Testis (tissue), 3 donors: ENCODE measurements around the gene HYLS1. TPM values are rescaled to one million over a fixed set of nuclear protein-coding genes. Genes with fewer than 3 reads are reported as not detected.

Experiments
- DNase-seq: peaks from one replicate; pipeline ENCODE4 v3.0.0-alpha.2; 2019
- H3K27ac ChIP-seq, 2 donors: fragments of 200-600 bp; sonication (generic); one replicate each; pipeline ENCODE4 v1.5.1; 2019
- H3K27me3 ChIP-seq: fragments of 200-600 bp; sonication (generic); one replicate; pipeline ENCODE4 v1.5.1; 2019
- H3K36me3 ChIP-seq: fragments of 200-600 bp; sonication (generic); one replicate; pipeline ENCODE4 v1.5.1; 2017; ENCODE audit warnings: low read depth; ENCODE audit errors: missing control alignments
- H3K4me1 ChIP-seq: fragments of 200-600 bp; sonication (generic); one replicate; pipeline ENCODE4 v1.5.1; 2019
- H3K4me3 ChIP-seq, 2 donors: fragments of 200-600 bp; sonication (generic); one replicate each; pipeline ENCODE4 v1.5.1; 2017 to 2019
- H3K9me3 ChIP-seq: fragments of 200-600 bp; sonication (generic); one replicate; pipeline ENCODE4 v1.5.1; 2017
- POLR2A ChIP-seq: fragments of 450-650 bp; IDR thresholded peaks from one replicate; pipeline ENCODE4 v1.6.1; 2017; ENCODE audit warnings: antibody characterized with exemption, mild to moderate bottlenecking, moderate library complexity
- WGBS, 2 donors: methylation state at CpG; one replicate each; pipeline ENCODE4 v1.1.5; 2018; 5-methylcytosine and 5-hydroxymethylcytosine counted together
- intact Hi-C: fragments of 100-400 bp; cut with DNase I; formaldehyde crosslinking; loops from one replicate; pipeline ENCODE4 v1.15.1; 2023; ENCODE audit warnings: low total_unique reads
- polyA plus RNA-seq: library from polyadenylated mRNA; stranded (reverse); fragments of 350-450 nt; fragmentation: Illumina TruSeq; extraction: RNeasy Lipid Tissue Mini Kit (QIAGEN cat#74804); gene quantifications from one replicate; pipeline ENCODE4 v1.2.3, GENCODE V29; 2014; ENCODE audit warnings: low read depth, low replicate concordance; ENCODE audit not compliant: insufficient read depth
- total RNA-seq, 2 donors: library from RNA; depleted of rRNA; stranded (reverse); fragments of >200 nt; gene quantifications; one replicate each; pipeline ENCODE4 v1.2.3, GENCODE V29; 2016
- TF ChIP-seq, protein P1 (sequence below), 3 experiments: fragments of 450-650 bp in 2 of 3; fragments of 200-600 bp in 1 of 3; sonication (generic) in 1 of 3; IDR thresholded peaks; one replicate each; pipeline ENCODE4 v1.5.1; 2016 to 2019; ENCODE audit warnings: antibody characterized with exemption in 3 of 3, mild to moderate bottlenecking in 2 of 3, moderate library complexity in 1 of 3

HYLS1 gene
- total and polyA plus RNA-seq, 3 donors from 2014 or later = 14.7 to 34.2 (median 26.1) TPM

DNA sequence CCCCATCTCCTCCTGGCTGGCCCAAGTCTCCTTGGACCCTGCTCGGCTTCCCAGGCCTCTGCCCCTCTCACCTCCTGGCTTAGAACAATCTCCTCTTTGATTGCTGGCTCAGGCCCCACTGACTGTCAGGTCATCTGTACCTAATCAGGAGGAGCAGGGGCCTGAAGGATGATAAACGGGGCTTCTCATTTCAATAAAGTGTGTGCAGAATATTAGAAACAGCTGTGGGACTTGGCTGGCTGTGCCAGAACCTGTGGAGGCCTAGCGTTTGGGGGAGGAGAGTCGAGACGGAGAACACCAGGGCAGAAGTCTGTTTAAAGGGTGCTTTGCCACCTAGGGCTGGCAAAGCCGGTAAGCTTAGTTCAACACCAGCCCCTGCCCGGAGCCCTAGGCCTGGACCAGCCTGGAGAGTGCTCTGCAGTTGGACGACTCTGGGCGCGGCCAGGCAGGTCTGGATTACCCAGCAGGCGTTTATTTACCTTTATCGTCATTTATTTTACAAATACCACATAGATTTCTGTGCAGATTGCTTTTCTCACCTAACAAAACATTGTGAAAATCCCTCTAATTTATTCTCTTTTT lies 48.2 kb downstream of the HYLS1 start:
- no peaks in the 10 kb centered on the region for H3K9me3 ChIP-seq
- no peak for TF ChIP-seq POLR2A
- TF ChIP-seq, protein P1, sequence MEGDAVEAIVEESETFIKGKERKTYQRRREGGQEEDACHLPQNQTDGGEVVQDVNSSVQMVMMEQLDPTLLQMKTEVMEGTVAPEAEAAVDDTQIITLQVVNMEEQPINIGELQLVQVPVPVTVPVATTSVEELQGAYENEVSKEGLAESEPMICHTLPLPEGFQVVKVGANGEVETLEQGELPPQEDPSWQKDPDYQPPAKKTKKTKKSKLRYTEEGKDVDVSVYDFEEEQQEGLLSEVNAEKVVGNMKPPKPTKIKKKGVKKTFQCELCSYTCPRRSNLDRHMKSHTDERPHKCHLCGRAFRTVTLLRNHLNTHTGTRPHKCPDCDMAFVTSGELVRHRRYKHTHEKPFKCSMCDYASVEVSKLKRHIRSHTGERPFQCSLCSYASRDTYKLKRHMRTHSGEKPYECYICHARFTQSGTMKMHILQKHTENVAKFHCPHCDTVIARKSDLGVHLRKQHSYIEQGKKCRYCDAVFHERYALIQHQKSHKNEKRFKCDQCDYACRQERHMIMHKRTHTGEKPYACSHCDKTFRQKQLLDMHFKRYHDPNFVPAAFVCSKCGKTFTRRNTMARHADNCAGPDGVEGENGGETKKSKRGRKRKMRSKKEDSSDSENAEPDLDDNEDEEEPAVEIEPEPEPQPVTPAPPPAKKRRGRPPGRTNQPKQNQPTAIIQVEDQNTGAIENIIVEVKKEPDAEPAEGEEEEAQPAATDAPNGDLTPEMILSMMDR (IDR thresholded peaks at IDR 0.05) = no peak
- no peak overlapping the region for H3K27ac ChIP-seq
- no peaks in the 10 kb centered on the region for H3K27me3 ChIP-seq
- intact Hi-C loops = no loop called here
- H3K4me3 ChIP-seq = no peak overlapping the region
- 61 to 79% methylated on average over 11 to 12 of the region's 12 CpGs for WGBS, 2 donors
- H3K36me3 ChIP-seq = no peaks in the 10 kb centered on the region
- no peak for DNase-seq
- H3K4me1 ChIP-seq = no peaks in the 10 kb centered on the region

DNA sequence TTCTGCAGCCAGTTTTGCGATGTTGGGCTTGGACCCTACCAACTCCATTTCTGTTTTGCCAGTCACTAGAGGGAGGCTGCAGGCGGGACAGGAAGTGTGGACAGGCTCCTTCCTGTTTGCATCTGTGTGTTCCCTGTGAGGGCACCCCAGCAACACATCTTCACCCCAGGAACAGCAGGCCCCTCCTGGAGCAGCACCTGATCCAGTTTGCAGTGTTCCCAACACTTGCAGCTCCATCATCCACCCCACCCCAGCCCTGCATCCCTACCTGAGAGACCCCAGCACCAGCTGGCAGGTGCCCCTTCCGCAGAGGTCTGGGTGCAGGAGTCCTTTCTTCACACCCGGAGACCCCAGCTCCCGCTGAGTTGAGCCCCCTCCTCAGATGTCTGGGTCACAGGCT lies 51.0 kb downstream of the HYLS1 start:
- no peak for DNase-seq
- Histone ChIP-seq H3K27ac (no peak overlapping the region), H3K36me3 (no peaks in the 10 kb centered on the region), H3K4me1 (no peaks in the 10 kb centered on the region), H3K9me3 (no peaks in the 10 kb centered on the region), H3K4me3 (no peak overlapping the region), H3K27me3 (no peaks in the 10 kb centered on the region)
- intact Hi-C loops = no loop called here
- TF ChIP-seq, protein P1 (IDR thresholded peaks at IDR 0.05) = no peak
- TF ChIP-seq POLR2A = no peak
- 92 to 95% methylated on average over 5 of the region's 5 CpGs for WGBS, 2 donors

DNA sequence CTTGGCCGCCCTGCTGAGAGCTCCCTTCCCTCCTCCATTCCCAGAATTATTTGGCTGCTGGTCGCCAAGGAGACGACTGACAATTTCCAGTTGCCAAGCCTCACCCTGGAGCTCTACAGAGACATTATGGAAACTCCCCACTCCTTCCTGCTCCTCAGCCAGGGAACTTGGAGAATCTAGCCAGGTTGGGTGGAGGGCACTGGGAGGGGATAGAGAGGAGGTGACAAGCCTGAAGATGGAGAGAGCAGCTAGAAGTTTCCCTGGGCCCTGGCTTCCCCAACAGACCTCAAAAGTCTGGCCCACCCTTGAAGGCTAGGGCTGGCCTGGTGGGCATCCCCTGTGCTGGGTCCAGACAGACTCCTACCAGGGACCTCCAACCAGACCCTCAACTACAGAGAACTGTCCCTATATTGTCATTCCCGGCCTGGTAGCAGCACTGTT lies 51.6 kb downstream of the HYLS1 start:
- H3K36me3 ChIP-seq = no peaks in the 10 kb centered on the region
- no peaks in the 10 kb centered on the region for H3K27me3 ChIP-seq
- H3K27ac ChIP-seq = no peak overlapping the region
- no peak for DNase-seq
- no peaks in the 10 kb centered on the region for H3K4me1 ChIP-seq
- no peak for TF ChIP-seq POLR2A
- TF ChIP-seq, protein P1 (IDR thresholded peaks at IDR 0.05) = no peak
- WGBS, 2 donors = 59 to 60% methylated on average over 1 to 4 of the region's 4 CpGs
- no peak overlapping the region for H3K4me3 ChIP-seq
- no peaks in the 10 kb centered on the region for H3K9me3 ChIP-seq
- intact Hi-C loops = no loop called here

DNA sequence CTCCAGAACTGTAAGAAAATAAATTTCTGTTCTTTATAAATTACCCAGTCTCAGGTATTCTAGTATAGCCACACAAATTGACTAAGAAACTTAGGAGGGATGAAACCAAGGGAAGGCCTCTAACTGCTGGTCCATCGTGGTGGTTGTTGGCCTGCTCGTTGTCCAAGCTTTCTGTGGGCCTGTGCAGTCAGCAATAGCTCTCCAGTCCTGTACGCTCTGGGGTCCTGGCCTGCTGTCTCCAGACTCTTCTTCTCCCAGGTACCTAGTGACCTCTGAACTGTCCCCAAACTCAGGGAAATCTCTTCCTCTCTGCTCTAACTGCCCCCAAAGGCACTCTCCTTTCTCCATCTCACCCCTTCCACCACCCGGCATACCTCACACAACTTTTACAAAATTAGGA lies 52.7 kb downstream of the HYLS1 start:
- WGBS, 2 donors = 93 to 96% methylated on average over 4 of the region's 4 CpGs
- no peaks in the 10 kb centered on the region for H3K27me3 ChIP-seq
- no peak overlapping the region for H3K4me3 ChIP-seq
- H3K4me1 ChIP-seq = no peaks in the 10 kb centered on the region
- no peak for DNase-seq
- TF ChIP-seq, protein P1 (IDR thresholded peaks at IDR 0.05) = no peak
- no peak for TF ChIP-seq POLR2A
- no peaks in the 10 kb centered on the region for H3K36me3 ChIP-seq
- intact Hi-C loops = no loop called here
- no peak overlapping the region for H3K27ac ChIP-seq
- no peaks in the 10 kb centered on the region for H3K9me3 ChIP-seq

DNA sequence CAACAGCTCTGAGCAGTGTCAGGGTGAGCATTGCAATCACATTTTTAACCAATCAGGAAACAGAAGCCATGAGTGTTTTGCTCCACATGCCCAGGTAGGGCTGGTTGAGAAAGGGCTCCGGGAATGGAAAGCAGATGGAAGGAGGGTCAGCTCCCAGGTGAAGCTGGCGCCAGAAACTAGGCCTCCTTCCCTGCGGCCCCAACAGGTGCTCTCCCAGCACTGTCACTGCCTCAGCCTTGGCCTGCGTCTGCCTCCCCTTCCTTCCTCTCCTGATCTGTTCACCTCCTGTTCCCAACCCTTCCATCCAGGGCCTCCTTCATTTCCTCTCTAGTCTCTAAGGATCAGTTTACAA lies 53.8 kb downstream of the HYLS1 start:
- DNase-seq = no peak
- Histone ChIP-seq H3K9me3 (no peaks in the 10 kb centered on the region), H3K4me3 (no peak overlapping the region), H3K4me1 (no peaks in the 10 kb centered on the region), H3K27me3 (no peaks in the 10 kb centered on the region), H3K27ac (no peak overlapping the region), H3K36me3 (no peaks in the 10 kb centered on the region)
- TF ChIP-seq, protein P1 (IDR thresholded peaks at IDR 0.05) = no peak
- 85 to 87% methylated on average over 4 of the region's 4 CpGs for WGBS, 2 donors
- intact Hi-C loops = no loop called here
